Measurements from ENCODE around the gene LGR6.
"Not testable (repeated sequence)": the region's sequence is repeated elsewhere in the genome, so short reads cannot be mapped to it uniquely, and the experiment has no call there.

The LGR6 gene

GRCh38 chr1:202189918-202190715, 3.5 kb upstream of the LGR6 start (continued):
- no peak for TF ChIP-seq TCF4 (CRISPR knock-in tag; IDR thresholded peaks at IDR 0.05; ENCODE audit: borderline replicate concordance)

GRCh38 chr1:202191391-202191790, 2.2 kb upstream of the LGR6 start:
- not testable (repeated sequence) for ATAC-seq

DNA sequence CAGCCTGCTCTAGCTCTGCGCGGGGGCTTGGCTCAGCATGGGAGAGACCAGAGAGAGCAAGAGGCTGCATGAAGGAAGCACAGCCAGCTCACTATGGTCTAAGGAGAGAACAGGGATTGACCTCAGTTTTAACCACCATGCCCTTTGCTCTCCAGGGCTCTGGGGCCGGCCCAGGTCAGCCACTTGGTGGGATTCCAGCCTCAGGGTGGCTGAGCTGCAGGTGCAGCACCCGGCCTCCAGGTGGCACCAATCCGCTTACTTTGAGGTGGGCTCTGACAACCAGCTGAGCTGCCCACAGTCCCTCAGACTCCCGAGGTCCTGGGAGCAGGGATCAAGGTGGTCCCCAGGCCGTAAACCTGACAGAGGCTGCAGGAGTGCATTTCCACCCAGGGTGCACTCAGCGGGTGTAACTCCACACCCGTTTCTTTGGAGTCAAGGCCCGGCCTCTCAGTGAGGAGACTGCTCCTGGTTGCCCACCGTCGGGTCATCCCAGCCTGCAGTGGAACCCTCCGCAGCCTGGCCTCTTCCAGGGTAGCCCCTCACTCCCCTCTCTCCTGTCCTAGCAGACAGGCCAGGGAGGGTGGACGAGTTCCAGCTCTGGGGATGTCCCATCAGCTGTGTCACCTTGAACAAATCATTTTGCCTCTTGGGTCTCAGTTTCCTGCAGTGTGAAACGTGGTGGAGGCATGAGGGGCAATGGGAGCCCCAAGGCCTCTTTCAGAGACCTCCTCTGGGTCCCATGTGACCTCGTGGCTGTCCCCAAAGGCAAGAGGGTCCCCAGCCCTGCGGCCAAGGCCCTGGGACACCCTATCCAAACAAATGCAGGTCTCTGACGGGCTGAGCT, 607 bp upstream of the LGR6 start:
- TF ChIP-seq PATZ1 (CRISPR knock-in tag; IDR thresholded peaks at IDR 0.05; ENCODE audit: borderline replicate concordance) (no peak), ZNF8 (CRISPR knock-in tag; IDR thresholded peaks at IDR 0.05) (no peak), TSHZ2 (CRISPR knock-in tag; IDR thresholded peaks at IDR 0.05) (no peak), TOX (CRISPR knock-in tag; IDR thresholded peaks at IDR 0.05; ENCODE audit: borderline replicate concordance) (no peak), ISL1 (CRISPR knock-in tag; IDR thresholded peaks at IDR 0.05) (no peak), TCF4 (CRISPR knock-in tag; IDR thresholded peaks at IDR 0.05; ENCODE audit: borderline replicate concordance) (no peak), ZNF70 (CRISPR knock-in tag; IDR thresholded peaks at IDR 0.05) (no peak)

DNA sequence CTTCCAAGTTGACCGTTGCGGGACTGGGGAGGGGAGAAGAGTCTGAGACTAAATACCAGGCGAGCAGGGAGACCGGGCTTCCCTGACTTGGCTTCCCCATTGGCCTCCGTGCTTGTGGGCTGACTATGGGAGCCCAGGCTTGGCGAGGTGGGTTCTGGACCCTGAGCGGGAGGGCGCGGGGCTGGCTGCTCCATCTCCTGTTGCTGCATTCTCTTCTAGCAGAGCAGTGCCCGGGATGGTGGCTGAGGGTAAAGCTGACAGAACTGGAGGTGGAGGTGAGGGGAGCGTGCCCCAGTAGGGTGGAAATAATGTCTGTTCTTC, 689 bp downstream of the LGR6 start:
- no peak for ATAC-seq
- no peak for TF ChIP-seq RARB (CRISPR knock-in tag; IDR thresholded peaks at IDR 0.05)
- TF ChIP-seq ISL1 (CRISPR knock-in tag; IDR thresholded peaks at IDR 0.05): no peak
- no peak for TF ChIP-seq ZNF565 (CRISPR knock-in tag; conservative IDR thresholded peaks at IDR 0.05; ENCODE audit: low read depth)
- TF ChIP-seq ARNTL (CRISPR knock-in tag; IDR thresholded peaks at IDR 0.05; ENCODE audit: borderline replicate concordance, low read depth): no peak
- no peak for TF ChIP-seq BACH2 (CRISPR knock-in tag; IDR thresholded peaks at IDR 0.05; ENCODE audit: borderline replicate concordance)
- no peak for TF ChIP-seq OSR1 (CRISPR knock-in tag; IDR thresholded peaks at IDR 0.05)
- TF ChIP-seq, protein P1, sequence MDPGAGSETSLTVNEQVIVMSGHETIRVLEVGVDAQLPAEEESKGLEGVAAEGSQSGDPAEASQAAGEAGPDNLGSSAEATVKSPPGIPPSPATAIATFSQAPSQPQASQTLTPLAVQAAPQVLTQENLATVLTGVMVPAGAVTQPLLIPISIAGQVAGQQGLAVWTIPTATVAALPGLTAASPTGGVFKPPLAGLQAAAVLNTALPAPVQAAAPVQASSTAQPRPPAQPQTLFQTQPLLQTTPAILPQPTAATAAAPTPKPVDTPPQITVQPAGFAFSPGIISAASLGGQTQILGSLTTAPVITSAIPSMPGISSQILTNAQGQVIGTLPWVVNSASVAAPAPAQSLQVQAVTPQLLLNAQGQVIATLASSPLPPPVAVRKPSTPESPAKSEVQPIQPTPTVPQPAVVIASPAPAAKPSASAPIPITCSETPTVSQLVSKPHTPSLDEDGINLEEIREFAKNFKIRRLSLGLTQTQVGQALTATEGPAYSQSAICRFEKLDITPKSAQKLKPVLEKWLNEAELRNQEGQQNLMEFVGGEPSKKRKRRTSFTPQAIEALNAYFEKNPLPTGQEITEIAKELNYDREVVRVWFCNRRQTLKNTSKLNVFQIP (CRISPR knock-in tag; IDR thresholded peaks at IDR 0.05; ENCODE audit: borderline replicate concordance, low read depth): no peak
- TF ChIP-seq ZC3H10 (CRISPR knock-in tag; IDR thresholded peaks at IDR 0.05): no peak
- no peak for TF ChIP-seq TCF4 (CRISPR knock-in tag; IDR thresholded peaks at IDR 0.05; ENCODE audit: borderline replicate concordance)
- no peak for TF ChIP-seq ESRRG (CRISPR knock-in tag; IDR thresholded peaks at IDR 0.05)
- TF ChIP-seq TSHZ2 (CRISPR knock-in tag; IDR thresholded peaks at IDR 0.05): no peak
- TF ChIP-seq PPARA (CRISPR knock-in tag; IDR thresholded peaks at IDR 0.05; ENCODE audit: borderline replicate concordance): no peak
- TF ChIP-seq ZNF70 (CRISPR knock-in tag; IDR thresholded peaks at IDR 0.05): no peak
- TF ChIP-seq CSRNP3 (CRISPR knock-in tag; IDR thresholded peaks at IDR 0.05): no peak
- TF ChIP-seq ZFP3 (CRISPR knock-in tag; IDR thresholded peaks at IDR 0.05): no peak
- no peak for TF ChIP-seq TOX (CRISPR knock-in tag; IDR thresholded peaks at IDR 0.05; ENCODE audit: borderline replicate concordance)

More for the DNA sequence above, 607 bp upstream of the LGR6 start:
- ATAC-seq: peak; percentile 72
